GM12878 (cell line): ENCODE data around the gene SLC4A5. TPM values are rescaled to one million over a fixed set of nuclear protein-coding genes. Genes with fewer than 3 reads are reported as not detected.

Source experiments
- ATAC-seq: fragments of 200-7000 bp; cut with Tn5 transposase; 3 replicates; pipeline ENCODE4 v1.9.1; 2020; ENCODE audit warnings: mild to moderate bottlenecking, moderate library complexity
- BruUV-seq: library from RNA; stranded (reverse); fragments of 400-500 nt; replicated peaks from 2 replicates; lab custom pipeline; 2021; lab: Mats Ljungman, UMichigan
- CTCF ChIA-PET: fragments of 300-600 bp; sonication (Branson Sonifier 250); formaldehyde crosslinking; extraction: SDS; loops from one replicate; lab custom pipeline; 2021; ENCODE audit warnings: inconsistent platforms; lab: Yijun Ruan, JAX
- POLR2A ChIA-PET: fragments of 350-600 bp; formaldehyde crosslinking; extraction: SDS; loops from one replicate; lab custom pipeline; 2021; ENCODE audit warnings: inconsistent platforms; lab: Charles Lee
- RAD21 ChIA-PET: fragments of 300-600 bp; sonication (Branson Sonifier 250); formaldehyde crosslinking; loops from one replicate; lab custom pipeline; 2023; ENCODE audit warnings: antibody characterized with exemption; ENCODE audit not compliant: unreplicated experiment; lab: Charles Lee
- SMC1A ChIA-PET: fragments of 300-600 bp; sonication (Branson Sonifier 250); formaldehyde crosslinking; loops from one replicate; lab custom pipeline; 2023; ENCODE audit not compliant: unreplicated experiment, uncharacterized antibody; lab: Charles Lee
- DNase-seq: peaks from one replicate; pipeline ENCODE4 v3.0.0-alpha.2; 2011; ENCODE audit warnings: low read depth, low spot score
- FAIRE-seq: peaks from 3 replicates; lab custom pipeline; 2011; peaks lifted over from hg19 to GRCh38; lab: Jason Lieb, UNC
- H2AFZ ChIP-seq: 2 replicates; pipeline ENCODE4 v1.6.0; 2011; ENCODE audit warnings: low read depth, low read length, control low read depth; ENCODE audit not compliant: control insufficient read depth
- H3K27ac ChIP-seq: 2 replicates; pipeline ENCODE4 v1.5.1; 2011; ENCODE audit warnings: control low read depth; ENCODE audit not compliant: control insufficient read depth, insufficient read depth
- H3K27me3 ChIP-seq, 2 experiments: replicated peaks in 1 of 2; 2 replicates each; pipeline versions ENCODE4 v1.6.0 to v1.6.1; 2011; ENCODE audit warnings: low read length in 1 of 2; ENCODE audit not compliant: control insufficient read depth in 2 of 2, insufficient read depth in 2 of 2
- H3K36me3 ChIP-seq, 2 experiments: 2 replicates each; pipeline ENCODE4 v1.5.1; 2011; ENCODE audit warnings: low read length in 1 of 2; ENCODE audit not compliant: control insufficient read depth in 2 of 2, insufficient read depth in 2 of 2
- H3K4me1 ChIP-seq: 2 replicates; pipeline ENCODE4 v1.6.1; 2011; ENCODE audit warnings: mild to moderate bottlenecking, low read length, moderate library complexity, mixed read lengths; ENCODE audit not compliant: control insufficient read depth, insufficient read depth
- H3K4me2 ChIP-seq: 2 replicates; pipeline ENCODE4 v1.6.0; 2011; ENCODE audit warnings: control low read depth; ENCODE audit not compliant: control insufficient read depth, insufficient read depth
- H3K4me3 ChIP-seq: fragments of 200-600 bp; sonication (generic); 2 replicates; pipeline ENCODE4 v1.5.1; 2016
- H3K79me2 ChIP-seq: 2 replicates; pipeline ENCODE4 v1.6.0; 2011; ENCODE audit warnings: low read length; ENCODE audit not compliant: control insufficient read depth, insufficient read depth
- H3K9ac ChIP-seq: 2 replicates; pipeline ENCODE4 v1.8.0; 2011; ENCODE audit warnings: low read length, control low read depth, mixed read lengths; ENCODE audit not compliant: control insufficient read depth, insufficient read depth
- H3K9me3 ChIP-seq: replicated peaks from 3 replicates; pipeline ENCODE4 v1.5.1; 2011; ENCODE audit warnings: mild to moderate bottlenecking, low read length; ENCODE audit not compliant: control insufficient read depth, insufficient read depth
- H4K20me1 ChIP-seq: 2 replicates; pipeline ENCODE4 v1.6.0; 2011; ENCODE audit not compliant: control insufficient read depth, insufficient read depth
- CBX5 ChIP-seq: sonication (generic); IDR thresholded peaks from 2 replicates; pipeline ENCODE4 v1.6.1; 2016; ENCODE audit warnings: low read depth, moderate library complexity, mild to moderate bottlenecking, inconsistent platforms
- CHD2 ChIP-seq: IDR thresholded peaks from 2 replicates; pipeline ENCODE4 v1.6.1; 2011; ENCODE audit warnings: low read depth, low read length, improper control_type of control experiment, borderline replicate concordance
- EGR1 ChIP-seq, 2 experiments: IDR thresholded peaks; 1 replicate in 1 of 2; 2 replicates in 1 of 2; pipeline ENCODE4 v1.6.1; 2011 to 2012; ENCODE audit warnings: low read depth in 2 of 2, low read length in 2 of 2, borderline replicate concordance in 1 of 2, mild to moderate bottlenecking in 1 of 2, moderate library complexity in 1 of 2
- IKZF1 ChIP-seq: fragments of 450-650 bp; conservative IDR thresholded peaks from 2 replicates; pipeline ENCODE4 v1.6.1; 2017; ENCODE audit warnings: antibody characterized with exemption, mild to moderate bottlenecking
- JUNB ChIP-seq: IDR thresholded peaks from 2 replicates; pipeline ENCODE4 v1.6.1; 2016; ENCODE audit warnings: antibody characterized with exemption, mild to moderate bottlenecking
- NBN ChIP-seq: fragments of 450-650 bp; IDR thresholded peaks from 2 replicates; pipeline ENCODE4 v1.6.1; 2016
- PAX5 ChIP-seq: IDR thresholded peaks from 2 replicates; pipeline ENCODE4 v1.6.1; 2011; ENCODE audit warnings: low read depth, low read length, borderline replicate concordance
- POU2F2 ChIP-seq: IDR thresholded peaks from 3 replicates; pipeline ENCODE4 v1.6.1; 2011; ENCODE audit warnings: low read depth, mild to moderate bottlenecking, low read length, borderline replicate concordance
- PRDM15 ChIP-seq: fragments of 450-650 bp; formaldehyde crosslinking; IDR thresholded peaks from 2 replicates; pipeline ENCODE4 v1.4.0; 2020; ENCODE audit warnings: mild to moderate bottlenecking, moderate library complexity
- RUNX3 ChIP-seq: IDR thresholded peaks from 2 replicates; pipeline ENCODE4 v1.6.1; 2012; ENCODE audit warnings: low read length, inconsistent platforms
- SMC3 ChIP-seq: IDR thresholded peaks from 2 replicates; pipeline ENCODE4 v1.6.1; 2011; ENCODE audit warnings: low read length, improper control_type of control experiment, borderline replicate concordance
- SP1 ChIP-seq: IDR thresholded peaks from one replicate; pipeline ENCODE4 v1.6.1; 2011; ENCODE audit warnings: low read depth, low read length
- SPI1 ChIP-seq: IDR thresholded peaks from 2 replicates; pipeline ENCODE4 v1.6.1; 2011; ENCODE audit warnings: low read depth, mild to moderate bottlenecking, low read length, moderate library complexity, borderline replicate concordance; ENCODE audit not compliant: insufficient read depth
- SREBF1 ChIP-seq: IDR thresholded peaks from 2 replicates; pipeline ENCODE4 v1.6.1; 2012; ENCODE audit warnings: mild to moderate bottlenecking, low read length
- STAT1 ChIP-seq: fragments of 450-650 bp; conservative IDR thresholded peaks from 2 replicates; pipeline ENCODE4 v1.6.1; 2014; ENCODE audit warnings: antibody characterized with exemption, mild to moderate bottlenecking
- WRNIP1 ChIP-seq: IDR thresholded peaks from 2 replicates; pipeline ENCODE4 v1.6.1; 2011; ENCODE audit warnings: low read depth, low read length, improper control_type of control experiment, borderline replicate concordance
- ZNF274 ChIP-seq: IDR thresholded peaks from one replicate; pipeline ENCODE4 v1.8.0; 2011; ENCODE audit not compliant: insufficient read length, insufficient read depth
- ZNF622 ChIP-seq: fragments of 450-650 bp; IDR thresholded peaks from 2 replicates; pipeline ENCODE4 v1.6.1; 2017; ENCODE audit warnings: mild to moderate bottlenecking, inconsistent platforms
- WGBS: methylation state at CpG from one replicate; pipeline ENCODE4 v1.1.6; 2016; ENCODE audit warnings: low lambda C conversion rate; ENCODE audit not compliant: insufficient replicate concordance, insufficient coverage; ENCODE audit errors: missing lambda C conversion rate; 5-methylcytosine and 5-hydroxymethylcytosine counted together
- in situ Hi-C: fragments of 300-500 bp; cut with MboI; formaldehyde crosslinking; loops from 9 replicates; pipeline ENCODE4 v1.14.3; 2018; ENCODE audit warnings: mixed read lengths
- intact Hi-C: fragments of 100-400 bp; cut with micrococcal nuclease; formaldehyde crosslinking; loops from one replicate; pipeline ENCODE4 v1.14.2; 2022; ENCODE audit not compliant: unreplicated experiment
- polyA plus RNA-seq, 11 experiments: library from polyadenylated mRNA; depleted of rRNA in 4 of 11; unstranded in 6 of 11; stranded (reverse) in 5 of 11; fragments of >200 nt; fragmentation: Nextera tagmentation in 4 of 11; fragmentation: Illumina TruSeq in 1 of 11; extraction: Ambion mirVana in 4 of 11; extraction: Trizol in 1 of 11; gene quantifications; 1 replicate in 1 of 11; 2 replicates in 10 of 11; pipeline versions ENCODE4 v1.2.1 to v1.2.3, GENCODE V29; 2011 to 2016; ENCODE audit warnings: inconsistent platforms in 2 of 11, missing spikeins in 2 of 11, low read depth in 1 of 11
- total RNA-seq, 4 experiments: library from RNA; depleted of rRNA in 3 of 4; stranded (reverse); fragments of >200 nt in 3 of 4; fragmentation: Illumina TruSeq in 1 of 4; extraction: Trizol in 1 of 4; gene quantifications; 2 replicates each; pipeline versions ENCODE4 v1.2.1 to v1.2.3, GENCODE V29; 2013 to 2021
- TF ChIP-seq, protein P1 (sequence below): IDR thresholded peaks from 2 replicates; pipeline ENCODE4 v1.6.1; 2012; ENCODE audit warnings: low read depth, low read length, improper control_type of control experiment

The SLC4A5 gene
- total and polyA plus RNA-seq, 10 of the 15 experiments (the other 5 are each of a cell fraction or from before 2014, with no cell fraction given): 0.15 to 4.7 (median 1.6) TPM

GRCh38 chr2:74349889-74350288, 6.7 kb upstream of the SLC4A5 start (continued):
- TF ChIP-seq CHD2 (no peak), WRNIP1 (no peak), CBX5 (no peak), ZNF274 (no peak), POU2F2 (no peak)

- Histone ChIP-seq H2AFZ (no peak overlapping the region), H3K79me2 (no peaks in the 10 kb centered on the region), H4K20me1 (no peaks in the 10 kb centered on the region), H3K27me3 (no peaks in the 10 kb centered on the region), H3K4me1 (peaks cover 8% of the 10 kb centered on the region; the same call in 1 of the 2 replicates), H3K36me3 (no peaks in the 10 kb centered on the region), H3K4me2 (no peak overlapping the region), H3K4me3 (no peak overlapping the region), H3K9ac (no peak overlapping the region), H3K27ac (no peak overlapping the region), H3K9me3 (no peaks in the 10 kb centered on the region)
- DNase-seq (no peak), ATAC-seq (no peak), FAIRE-seq (no peak)
- SMC1A ChIA-PET: interaction anchor here (0.8 kb wide), 1 partner anchor 196 kb away, joined by 3 read pairs; no protein-coding TSS in a partner anchor
- no TSS peak for BruUV-seq
- in situ Hi-C loops (no loop called here), intact Hi-C loops (no loop called here)
- CTCF ChIA-PET: interaction anchor here (0.6 to 6.2 kb wide), 2 partner anchors 13 to 44 kb away, joined by 3 to 49 read pairs; no protein-coding TSS in a partner anchor
- RAD21 ChIA-PET: no interaction called here
- POLR2A ChIA-PET: interaction anchor here (0.6 to 0.7 kb wide), 2 partner anchors 9 to 204 kb away, joined by 4 to 5 read pairs; no protein-coding TSS in a partner anchor
- WGBS: 62% methylated on average over 3 of the region's 3 CpGs
- TF ChIP-seq SMC3 (no peak), PAX5 (no peak), PRDM15 (CRISPR knock-in tag) (no peak), ZNF622 (no peak), IKZF1 (no peak), SREBF1 (no peak), SP1 (no peak), RUNX3 (no peak), STAT1 (no peak), NBN (no peak), JUNB (no peak), SPI1 (no peak), CBX5 (no peak), EGR1 (IDR thresholded peaks at IDR 0.05; ENCODE audit: borderline replicate concordance in 1 of 2, low read depth in 2 of 2, low read length in 2 of 2) (no peak)
- TF ChIP-seq, protein P1, sequence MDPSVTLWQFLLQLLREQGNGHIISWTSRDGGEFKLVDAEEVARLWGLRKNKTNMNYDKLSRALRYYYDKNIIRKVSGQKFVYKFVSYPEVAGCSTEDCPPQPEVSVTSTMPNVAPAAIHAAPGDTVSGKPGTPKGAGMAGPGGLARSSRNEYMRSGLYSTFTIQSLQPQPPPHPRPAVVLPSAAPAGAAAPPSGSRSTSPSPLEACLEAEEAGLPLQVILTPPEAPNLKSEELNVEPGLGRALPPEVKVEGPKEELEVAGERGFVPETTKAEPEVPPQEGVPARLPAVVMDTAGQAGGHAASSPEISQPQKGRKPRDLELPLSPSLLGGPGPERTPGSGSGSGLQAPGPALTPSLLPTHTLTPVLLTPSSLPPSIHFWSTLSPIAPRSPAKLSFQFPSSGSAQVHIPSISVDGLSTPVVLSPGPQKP: no peak
Observed at GRCh38 chr2:74347742-74348141, 4.5 kb upstream of the SLC4A5 start.
